Lung (tissue), 12 donors: ENCODE data around the gene CEMP1. TPM values are rescaled to one million over a fixed set of nuclear protein-coding genes. Genes with fewer than 3 reads are reported as not detected.
A peak's percentile ranks its signal among the peaks of the same experiment; 100 is the strongest.

ENCODE experiments used
- ATAC-seq: fragments of 200-7000 bp; cut with Tn5 transposase; one replicate; pipeline ENCODE4 v1.9.1; 2020; ENCODE audit warnings: moderate number of reproducible peaks; ENCODE audit not compliant: insufficient read depth, low FRiP score
- DNase-seq, 3 donors: peaks; one replicate each; pipeline ENCODE4 v3.0.0-alpha.2; 2013 to 2017
- H3K27ac ChIP-seq, 2 donors: one replicate each; pipeline ENCODE4 v1.5.1; 2013; ENCODE audit warnings: mild to moderate bottlenecking in 2 of 2, moderate library complexity in 2 of 2, control low read depth in 1 of 2, inconsistent platforms in 1 of 2, low read depth in 1 of 2, low read length in 1 of 2
- H3K27me3 ChIP-seq, 3 donors: one replicate each; pipeline ENCODE4 v1.5.1; 2013; ENCODE audit warnings: low read length in 2 of 3; ENCODE audit not compliant: control insufficient read depth in 3 of 3, insufficient read depth in 3 of 3
- H3K36me3 ChIP-seq, 4 donors: one replicate each; pipeline ENCODE4 v1.5.1; 2013; ENCODE audit warnings: low read length in 4 of 4, mild to moderate bottlenecking in 1 of 4, moderate library complexity in 1 of 4; ENCODE audit not compliant: control insufficient read depth in 4 of 4, insufficient read depth in 4 of 4
- H3K4me1 ChIP-seq, 5 donors: one replicate each; pipeline ENCODE4 v1.5.1; 2013; ENCODE audit warnings: low read length in 5 of 5, mild to moderate bottlenecking in 2 of 5, moderate library complexity in 1 of 5; ENCODE audit not compliant: control insufficient read depth in 5 of 5, insufficient read depth in 5 of 5
- H3K4me3 ChIP-seq: one replicate; pipeline ENCODE4 v1.5.1; 2013; ENCODE audit warnings: mild to moderate bottlenecking, control low read depth, moderate library complexity
- H3K9ac ChIP-seq, 2 donors: one replicate each; pipeline ENCODE4 v1.5.1; 2013; ENCODE audit warnings: low read length in 2 of 2, control low read depth in 1 of 2; ENCODE audit not compliant: insufficient read depth in 1 of 2
- H3K9me3 ChIP-seq, 4 donors: one replicate each; pipeline ENCODE4 v1.5.1; 2013; ENCODE audit warnings: low read length in 3 of 4, mild to moderate bottlenecking in 1 of 4, moderate library complexity in 1 of 4; ENCODE audit not compliant: control insufficient read depth in 4 of 4, insufficient read depth in 3 of 4
- CTCF ChIP-seq: IDR thresholded peaks from 2 replicates; pipeline ENCODE4 v1.5.1; 2012; ENCODE audit warnings: mild to moderate bottlenecking; ENCODE audit errors: control extremely low read depth, extremely low read depth
- WGBS, 2 donors: extraction: QIAGEN DNeasy Blood & Tissue Kit; methylation state at CpG; one replicate each; pipeline ENCODE4 v1.1.7; 2013; 5-methylcytosine and 5-hydroxymethylcytosine counted together
- polyA plus RNA-seq, 2 donors: library from polyadenylated mRNA; stranded (reverse); fragments of 200-250 nt; gene quantifications; one replicate each; pipeline ENCODE4 v1.2.1, GENCODE V29; 2013
- total RNA-seq, 2 donors: library from RNA; depleted of rRNA in 1 of 2; stranded (reverse); fragments of >200 nt in 1 of 2; gene quantifications; one replicate each; pipeline ENCODE4 v1.2.1, GENCODE V29; 2014 to 2021
- donor health status: control.
- donor health status: control.
- donor health status: Bipolar disorder and iron deficiency.
- donor health status: healthy.
- donor health status: DM: yes; HTN: yes; CAD: no.

Gene CEMP1
- total and polyA plus RNA-seq, 4 donors: 0.65 to 2.1 (median 1.4) TPM

GRCh38 chr16:2514333-2515179 is 16.7 kb downstream of the CEMP1 start:
- Histone ChIP-seq H3K4me3 (peak overlapping the region; percentile 86), H3K27me3 (no peaks in the 10 kb centered on the region), H3K9ac (peak overlapping the region; percentile 73 to 84), H3K36me3 (peaks cover 0 to 9% (median 4%) of the 10 kb centered on the region in 4 donors), H3K4me1 (peaks cover 18 to 42% (median 22%) of the 10 kb centered on the region in 5 donors), H3K9me3 (no peaks in the 10 kb centered on the region), H3K27ac (peak overlapping the region; percentile 96 to 97)
- no peak for TF ChIP-seq CTCF
- ATAC-seq (no peak), DNase-seq (peak in 1 of 3 donors; percentile 41)
- WGBS, 2 donors: 0 to 1% methylated on average over 31 to 63 of the region's 63 CpGs

GRCh38 chr16:2513405-2514332 is 17.5 kb downstream of the CEMP1 start, which contains the start of gene ATP6V0C:
TSS of gene ATP6V0C (plus strand) at chr16:2513952. CDS start at chr16:2514104, 152 bp downstream.
- no peak for TF ChIP-seq CTCF
- Histone ChIP-seq H3K4me3 (peak within 1 kb of the TSS; percentile 86), H3K9ac (peak within 1 kb of the TSS; percentile 73 to 84), H3K27ac (peak within 1 kb of the TSS; percentile 96 to 97), H3K9me3 (no peaks in the 10 kb centered on the region), H3K36me3 (peaks cover 0 to 5% (median under 1%) of the 10 kb centered on the region in 4 donors), H3K27me3 (no peaks in the 10 kb centered on the region), H3K4me1 (peaks cover 15 to 36% (median 22%) of the 10 kb centered on the region in 5 donors)
- ATAC-seq: peak; percentile 86
- peak; percentile 87 to 92 (median 91) for DNase-seq
- WGBS, 2 donors: 1% methylated on average over 75 to 122 of the region's 122 CpGs

GRCh38 chr16:2512735-2513404 is 18.3 kb downstream of the CEMP1 start:
- Histone ChIP-seq H3K27ac (peak overlapping the region in 1 of 2 donors; percentile 96), H3K4me1 (peaks cover 8 to 33% (median 22%) of the 10 kb centered on the region in 5 donors), H3K4me3 (peak overlapping the region; percentile 20), H3K27me3 (no peaks in the 10 kb centered on the region), H3K36me3 (peaks cover 0 to 5% (median 0%) of the 10 kb centered on the region in 4 donors), H3K9ac (no peak overlapping the region), H3K9me3 (no peaks in the 10 kb centered on the region)
- no peak for DNase-seq
- 43 to 51% methylated on average over 15 of the region's 15 CpGs for WGBS, 2 donors
- ATAC-seq: no peak
- no peak for TF ChIP-seq CTCF
